GM18951 (cell line): ENCODE results near the gene LMAN2L.

Experiments
- POLR2A ChIP-seq: IDR thresholded peaks from 4 replicates; pipeline ENCODE4 v1.6.1; 2011; ENCODE audit warnings: mild to moderate bottlenecking; ENCODE audit not compliant: insufficient read length, insufficient read depth; ENCODE audit errors: extremely low read depth
- in situ Hi-C: fragments of 300-500 bp; cut with MboI; formaldehyde crosslinking; loops from one replicate; pipeline ENCODE4 v1.12.0; 2022; ENCODE audit warnings: low sequenced_read_pairs, mixed read lengths, inconsistent platforms; ENCODE audit not compliant: unreplicated experiment

LMAN2L gene

GRCh38 chr2:96662360-96662759 lies 77.5 kb downstream of the LMAN2L start:
- in situ Hi-C loops: no loop called here
- no peak for TF ChIP-seq POLR2A

- no peak for TF ChIP-seq POLR2A
- in situ Hi-C loops: no loop called here
Measured at GRCh38 chr2:96661324-96661723, 78.5 kb downstream of the LMAN2L start.

- TF ChIP-seq POLR2A: no peak
- in situ Hi-C loops: no loop called here
Measured at GRCh38 chr2:96656540-96656939, 83.3 kb downstream of the LMAN2L start.
